GM06990 (cell line): ENCODE measurements around the gene URAD.

Experiments
- DNase-seq: peaks from one replicate; pipeline ENCODE4 v3.0.0-alpha.2; 2011; ENCODE audit not compliant: insufficient read length; ENCODE audit errors: extremely low read depth
- H3K27me3 ChIP-seq: replicated peaks from 2 replicates; pipeline ENCODE4 v1.6.0; 2011; ENCODE audit warnings: low read length; ENCODE audit not compliant: control insufficient read depth, insufficient read depth
- H3K36me3 ChIP-seq: 2 replicates; pipeline ENCODE4 v1.5.1; 2011; ENCODE audit warnings: low read length; ENCODE audit not compliant: control insufficient read depth, insufficient read depth
- H3K4me3 ChIP-seq: replicated peaks from 2 replicates; pipeline ENCODE4 v1.5.1; 2011; ENCODE audit warnings: low read depth, mild to moderate bottlenecking, control low read depth, low read length
- CTCF ChIP-seq: IDR thresholded peaks from 2 replicates; pipeline ENCODE4 v1.5.1; 2011; ENCODE audit warnings: low read length, control low read depth, mild to moderate bottlenecking, inconsistent platforms; ENCODE audit not compliant: insufficient read depth, poor library complexity, severe bottlenecking

Gene URAD

GRCh38 chr13:27953676-27954405 is 34.7 kb downstream of the URAD start:
- H3K27me3 ChIP-seq: no peaks in the 10 kb centered on the region; the same call in 1 of the 2 replicates
- no peaks in the 10 kb centered on the region for H3K36me3 ChIP-seq
- H3K4me3 ChIP-seq: peak overlapping the region; percentile 16
- TF ChIP-seq CTCF: peak; percentile 56
- peak; percentile 80 for DNase-seq

GRCh38 chr13:27952876-27953675 is 35.4 kb downstream of the URAD start:
- no peak for DNase-seq
- H3K4me3 ChIP-seq: peak overlapping the region; percentile 16

GRCh38 chr13:27942972-27943371 is 45.5 kb downstream of the URAD start:
- no peak for TF ChIP-seq CTCF
- Histone ChIP-seq H3K36me3 (no peaks in the 10 kb centered on the region), H3K27me3 (no peaks in the 10 kb centered on the region; the same call in 1 of the 2 replicates), H3K4me3 (no peak overlapping the region)
- no peak for DNase-seq

More at GRCh38 chr13:27952876-27953675, 35.4 kb downstream of the URAD start:
- TF ChIP-seq CTCF: no peak
- Histone ChIP-seq H3K27me3 (no peaks in the 10 kb centered on the region; the same call in 1 of the 2 replicates), H3K36me3 (no peaks in the 10 kb centered on the region)

GRCh38 chr13:27933580-27934328 is 54.7 kb downstream of the URAD start:
- Histone ChIP-seq H3K27me3 (peaks cover 2% of the 10 kb centered on the region), H3K36me3 (no peaks in the 10 kb centered on the region), H3K4me3 (no peak overlapping the region)
- no peak for DNase-seq
- TF ChIP-seq CTCF: no peak

- no peak for TF ChIP-seq CTCF
- no peak for DNase-seq
- Histone ChIP-seq H3K36me3 (no peaks in the 10 kb centered on the region), H3K27me3 (peaks cover 2% of the 10 kb centered on the region), H3K4me3 (no peak overlapping the region)
Observed at GRCh38 chr13:27933118-27933517, 55.4 kb downstream of the URAD start.
